Right lobe of liver (tissue), 6 donors: Measurements from ENCODE around the gene LYST. TPM values are rescaled to one million over a fixed set of nuclear protein-coding genes. Genes with fewer than 3 reads are reported as not detected.

Experiments used
- ATAC-seq, 4 donors: fragments of 200-7000 bp; cut with Tn5 transposase; one replicate each; pipeline ENCODE4 v1.9.1; 2020; ENCODE audit warnings: mild to moderate bottlenecking in 4 of 4, moderate library complexity in 4 of 4
- DNase-seq, 3 donors: peaks; one replicate each; pipeline ENCODE4 v3.0.0-alpha.2; 2020
- H3K27ac ChIP-seq, 3 donors: fragments of 200-600 bp; one replicate each; pipeline ENCODE4 v1.8.0; 2022
- H3K27me3 ChIP-seq, 2 donors: fragments of 200-600 bp; one replicate each; pipeline ENCODE4 v1.8.0; 2022
- H3K36me3 ChIP-seq, 4 donors: fragments of 200-600 bp; sonication (generic) in 1 of 4; one replicate each; pipeline versions ENCODE4 v1.5.1 to v1.8.0; 2017 to 2022; ENCODE audit warnings: control low read depth in 1 of 4
- H3K4me1 ChIP-seq, 4 donors: fragments of 200-600 bp; sonication (generic) in 1 of 4; one replicate each; pipeline versions ENCODE4 v1.5.1 to v1.8.0; 2017 to 2022; ENCODE audit warnings: control low read depth in 1 of 4
- H3K4me3 ChIP-seq, 3 donors: fragments of 200-600 bp; one replicate each; pipeline ENCODE4 v1.8.0; 2022
- H3K9me3 ChIP-seq, 4 donors: fragments of 200-600 bp; sonication (generic) in 1 of 4; one replicate each; pipeline versions ENCODE4 v1.5.1 to v1.8.0; 2017 to 2022; ENCODE audit warnings: control low read depth in 1 of 4
- CTCF ChIP-seq, 4 donors: fragments of 200-600 bp in 3 of 4; fragments of 450-650 bp in 1 of 4; IDR thresholded peaks; one replicate each; pipeline versions ENCODE4 v1.5.1 to v1.8.0; 2016 to 2022; ENCODE audit warnings: antibody characterized with exemption in 4 of 4, mild to moderate bottlenecking in 2 of 4
- POLR2A ChIP-seq: fragments of 450-650 bp; IDR thresholded peaks from one replicate; pipeline ENCODE4 v1.6.1; 2017; ENCODE audit warnings: antibody characterized with exemption, mild to moderate bottlenecking
- WGBS: methylation state at CpG from one replicate; pipeline ENCODE4 v1.1.6; 2018; ENCODE audit warnings: low coverage, low lambda C conversion rate; ENCODE audit not compliant: insufficient coverage; ENCODE audit errors: missing lambda C conversion rate; 5-methylcytosine and 5-hydroxymethylcytosine counted together
- intact Hi-C, 2 donors: fragments of 100-400 bp; cut with DNase I; formaldehyde crosslinking; loops; one replicate each; pipeline versions ENCODE4 v1.11.2 to v1.14.1; 2022
- total RNA-seq, 6 experiments: library from RNA; depleted of rRNA in 2 of 6; stranded (reverse); fragments of >200 nt in 2 of 6; fragmentation: NEBNext Ultra II Directional in 3 of 6; extraction: Animal tissue kit (Norgen Biotek cat#: 25700) in 3 of 6; gene quantifications; one replicate each; pipeline versions ENCODE4 v1.1.0 to v1.2.4, GENCODE V29; 2016 to 2023
- donor health status: DM: no; HTN: yes; CAD: no.
- donor health status: DM: no; HTN: no; CAD: no.
- donor health status: DM: no; HTN: no; CAD: no.
- donor health status: DM: no; HTN: yes; CAD: no.
- donor health status: DM: no; HTN: yes; CAD: no.

Gene LYST
- total RNA-seq, 6 experiments from 2014 or later: 9.0 to 16.6 (median 12.5) TPM

GRCh38 chr1:235910357-235911299 lies 43.9 kb upstream of the LYST start:
- no peak overlapping the region for H3K27ac ChIP-seq
- intact Hi-C loops: no loop called here

GRCh38 chr1:235908742-235909520 lies 42.2 kb upstream of the LYST start:
- ATAC-seq (peak in 1 of 4 donors; percentile 55), DNase-seq (no peak)
- Histone ChIP-seq H3K36me3 (no peaks in the 10 kb centered on the region), H3K4me1 (no peaks in the 10 kb centered on the region), H3K4me3 (no peak overlapping the region), H3K27ac (no peak overlapping the region), H3K9me3 (no peaks in the 10 kb centered on the region), H3K27me3 (no peaks in the 10 kb centered on the region)
- 88% methylated on average over 6 of the region's 8 CpGs for WGBS
- TF ChIP-seq POLR2A (no peak), CTCF (IDR thresholded peaks at IDR 0.05) (no peak)
- intact Hi-C loops: loop anchor here in 1 of 2 donors (10.0 kb wide), 1 partner anchor 56 kb away; no protein-coding TSS in a partner anchor

More at GRCh38 chr1:235910357-235911299, 43.9 kb upstream of the LYST start:
- Histone ChIP-seq H3K9me3 (no peaks in the 10 kb centered on the region), H3K27me3 (no peaks in the 10 kb centered on the region), H3K4me1 (no peaks in the 10 kb centered on the region), H3K4me3 (no peak overlapping the region), H3K36me3 (no peaks in the 10 kb centered on the region)
- TF ChIP-seq POLR2A (no peak), CTCF (IDR thresholded peaks at IDR 0.05) (no peak)
- WGBS: 68% methylated on average over 7 of the region's 8 CpGs
- DNase-seq (peak in 1 of 3 donors; percentile 25), ATAC-seq (peak in 3 of 4 donors; percentile 23 to 79 (median 53))

GRCh38 chr1:235907897-235908240 lies 41.2 kb upstream of the LYST start:
- Histone ChIP-seq H3K4me1 (peaks cover 0 to 6% (median 0%) of the 10 kb centered on the region in 4 donors), H3K36me3 (no peaks in the 10 kb centered on the region), H3K9me3 (no peaks in the 10 kb centered on the region), H3K27ac (no peak overlapping the region), H3K27me3 (no peaks in the 10 kb centered on the region), H3K4me3 (no peak overlapping the region)
- 100% methylated on average over 3 of the region's 3 CpGs for WGBS
- intact Hi-C loops: loop anchor here in 1 of 2 donors (10.0 kb wide), 1 partner anchor 57 kb away; no protein-coding TSS in a partner anchor
- TF ChIP-seq CTCF (IDR thresholded peaks at IDR 0.05) (no peak), POLR2A (no peak)
- DNase-seq (no peak), ATAC-seq (no peak)

GRCh38 chr1:235907187-235907896 lies 40.6 kb upstream of the LYST start:
- Histone ChIP-seq H3K36me3 (no peaks in the 10 kb centered on the region), H3K9me3 (no peaks in the 10 kb centered on the region), H3K27ac (no peak overlapping the region), H3K4me1 (peaks cover 0 to 6% (median 0%) of the 10 kb centered on the region in 4 donors), H3K4me3 (no peak overlapping the region), H3K27me3 (no peaks in the 10 kb centered on the region)
- WGBS: 84% methylated on average over 10 of the region's 12 CpGs
- TF ChIP-seq POLR2A (no peak), CTCF (IDR thresholded peaks at IDR 0.05) (no peak)
- intact Hi-C loops: loop anchor here in 1 of 2 donors (10.0 kb wide), 1 partner anchor 57 kb away; no protein-coding TSS in a partner anchor
- ATAC-seq: no peak
- no peak for DNase-seq
